ENCODE data around the gene CDCA7.

DNA sequence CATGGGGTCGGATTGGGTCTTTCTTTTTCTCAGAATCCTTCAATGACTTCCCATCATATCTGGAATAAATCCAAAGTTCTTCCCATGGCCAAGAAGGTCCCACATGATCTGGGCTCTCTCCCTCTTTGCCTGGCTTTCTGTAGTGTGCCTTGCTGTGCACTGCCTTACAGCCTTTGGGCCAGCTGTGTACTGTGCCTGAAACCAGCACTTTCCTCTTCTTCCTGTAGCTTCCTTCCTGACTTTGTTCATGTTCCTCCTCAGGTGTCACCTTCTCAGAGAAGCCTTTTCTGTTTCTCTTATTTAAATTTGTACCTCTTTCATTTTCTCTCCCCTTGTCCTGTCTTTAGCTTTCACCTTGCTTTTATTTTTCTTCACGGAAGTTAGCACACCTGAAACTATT lies 4.3 kb upstream of the CDCA7 start:
- TF ChIP-seq POLR2AphosphoS5 (IDR thresholded peaks at IDR 0.05; ENCODE audit: insufficient read depth, low read depth, low read length) = no peak
- TF ChIP-seq, protein P1, sequence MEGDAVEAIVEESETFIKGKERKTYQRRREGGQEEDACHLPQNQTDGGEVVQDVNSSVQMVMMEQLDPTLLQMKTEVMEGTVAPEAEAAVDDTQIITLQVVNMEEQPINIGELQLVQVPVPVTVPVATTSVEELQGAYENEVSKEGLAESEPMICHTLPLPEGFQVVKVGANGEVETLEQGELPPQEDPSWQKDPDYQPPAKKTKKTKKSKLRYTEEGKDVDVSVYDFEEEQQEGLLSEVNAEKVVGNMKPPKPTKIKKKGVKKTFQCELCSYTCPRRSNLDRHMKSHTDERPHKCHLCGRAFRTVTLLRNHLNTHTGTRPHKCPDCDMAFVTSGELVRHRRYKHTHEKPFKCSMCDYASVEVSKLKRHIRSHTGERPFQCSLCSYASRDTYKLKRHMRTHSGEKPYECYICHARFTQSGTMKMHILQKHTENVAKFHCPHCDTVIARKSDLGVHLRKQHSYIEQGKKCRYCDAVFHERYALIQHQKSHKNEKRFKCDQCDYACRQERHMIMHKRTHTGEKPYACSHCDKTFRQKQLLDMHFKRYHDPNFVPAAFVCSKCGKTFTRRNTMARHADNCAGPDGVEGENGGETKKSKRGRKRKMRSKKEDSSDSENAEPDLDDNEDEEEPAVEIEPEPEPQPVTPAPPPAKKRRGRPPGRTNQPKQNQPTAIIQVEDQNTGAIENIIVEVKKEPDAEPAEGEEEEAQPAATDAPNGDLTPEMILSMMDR (IDR thresholded peaks at IDR 0.05; ENCODE audit: extremely low read depth in 1 of 2, insufficient read depth in 1 of 2, low read depth in 1 of 2, low read length in 2 of 2) = no peak
- TF ChIP-seq JUN (IDR thresholded peaks at IDR 0.05; ENCODE audit: borderline replicate concordance, insufficient read depth, insufficient read length, low read depth) = no peak
- no peak for TF ChIP-seq POLR2A (IDR thresholded peaks at IDR 0.05; ENCODE audit: low read depth, low read length)
- TF ChIP-seq EZH2 (IDR thresholded peaks at IDR 0.05; ENCODE audit: borderline replicate concordance, low read depth, low read length, severe bottlenecking) = no peak
- no peak for TF ChIP-seq MAX (IDR thresholded peaks at IDR 0.05; ENCODE audit: insufficient read depth, insufficient read length)
- TF ChIP-seq MYC (IDR thresholded peaks at IDR 0.05; ENCODE audit: low read depth, low read length) = no peak
- TF ChIP-seq FOS (IDR thresholded peaks at IDR 0.05; ENCODE audit: borderline replicate concordance, insufficient read depth, low read length) = no peak

All from endothelial cell of umbilical vein (primary cell).